HG03196 (cell line): ENCODE data around the gene MAPK6.
"Not testable (repeated sequence)": the region's sequence is repeated elsewhere in the genome, so short reads cannot be mapped to it uniquely, and the experiment has no call there.

Source experiments
- ATAC-seq: cut with Tn5 transposase; IDR thresholded peaks from one replicate; pipeline ENCODE4 v1.9.1; 2021; ENCODE audit not compliant: unreplicated experiment

The MAPK6 gene

GRCh38 chr15:52042051-52042851, 23.2 kb downstream of the MAPK6 start:
- ATAC-seq, result no peak

DNA sequence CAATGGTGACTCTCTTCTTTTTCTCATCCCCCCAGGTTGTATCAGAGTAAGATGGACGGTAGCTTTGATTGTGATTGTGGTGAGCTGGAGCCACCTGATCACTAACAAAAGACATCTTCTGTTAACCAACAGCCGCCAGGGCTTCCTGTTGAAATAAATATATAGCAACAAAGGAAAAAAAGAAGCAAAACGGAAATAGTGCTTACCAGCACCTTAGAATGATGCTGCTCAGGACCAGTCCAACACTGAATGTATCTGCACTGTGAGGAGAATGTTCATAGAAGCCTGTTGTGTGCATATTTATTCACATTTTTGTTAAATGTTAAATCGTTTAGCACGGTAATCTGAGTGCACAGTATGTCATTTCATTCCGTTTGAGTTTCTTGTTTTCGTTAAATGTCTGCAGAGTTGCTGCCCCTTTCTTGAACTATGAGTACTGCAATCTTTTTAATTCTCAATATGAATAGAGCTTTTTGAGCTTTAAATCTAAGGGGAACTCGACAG, 26.8 kb downstream of the MAPK6 start:
- not testable (repeated sequence) for ATAC-seq

DNA sequence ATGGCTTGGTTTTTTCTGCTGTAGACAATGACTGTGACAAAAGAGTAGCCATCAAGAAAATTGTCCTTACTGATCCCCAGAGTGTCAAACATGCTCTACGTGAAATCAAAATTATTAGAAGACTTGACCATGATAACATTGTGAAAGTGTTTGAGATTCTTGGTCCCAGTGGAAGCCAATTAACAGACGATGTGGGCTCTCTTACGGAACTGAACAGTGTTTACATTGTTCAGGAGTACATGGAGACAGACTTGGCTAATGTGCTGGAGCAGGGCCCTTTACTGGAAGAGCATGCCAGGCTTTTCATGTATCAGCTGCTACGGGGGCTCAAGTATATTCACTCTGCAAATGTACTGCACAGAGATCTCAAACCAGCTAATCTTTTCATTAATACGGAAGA, 27.5 kb downstream of the MAPK6 start:
- ATAC-seq, result not testable (repeated sequence)

DNA sequence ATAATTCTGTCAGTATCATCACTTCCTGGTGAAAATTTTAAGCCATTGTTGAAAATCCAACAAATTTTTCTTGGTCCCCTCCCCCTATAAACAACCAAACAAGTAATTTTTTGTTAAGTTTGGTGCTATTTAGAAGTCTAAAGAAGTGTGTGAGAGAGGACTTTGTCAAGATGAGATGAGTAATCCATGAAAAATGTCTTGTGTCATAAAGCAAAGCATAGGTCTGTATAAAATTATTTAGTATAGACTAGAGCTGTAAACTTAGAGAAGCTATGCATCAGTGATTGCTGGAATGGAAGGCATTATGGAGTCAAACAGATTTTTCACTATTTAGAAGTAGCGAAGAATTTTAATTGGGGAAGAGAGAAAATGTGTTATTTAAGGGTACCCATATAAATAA, 31.4 kb downstream of the MAPK6 start:
- ATAC-seq, result no peak

- ATAC-seq, result no peak
Measured at GRCh38 chr15:52052066-52052935, 33.3 kb downstream of the MAPK6 start.

DNA sequence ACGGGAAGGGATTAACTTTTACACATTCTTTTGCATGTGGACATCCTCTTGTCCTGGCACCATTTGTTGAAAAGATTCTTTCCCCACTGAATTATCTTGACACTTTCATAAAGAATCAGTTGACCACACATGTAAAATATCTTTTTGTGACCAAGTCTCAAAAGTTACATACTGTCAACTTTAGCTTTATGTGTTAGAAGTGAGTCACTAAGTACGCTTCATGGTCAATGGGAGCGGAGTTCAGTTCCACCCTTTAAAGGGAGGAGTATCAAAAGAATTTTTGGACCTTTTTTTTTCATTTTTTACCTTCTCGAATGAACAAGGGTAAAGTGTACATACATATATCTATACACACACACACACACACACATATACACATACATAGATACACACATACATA, 35.4 kb downstream of the MAPK6 start:
- ATAC-seq, result no peak

GRCh38 chr15:52054858-52055257, 35.8 kb downstream of the MAPK6 start:
- ATAC-seq, result not testable (repeated sequence)

DNA sequence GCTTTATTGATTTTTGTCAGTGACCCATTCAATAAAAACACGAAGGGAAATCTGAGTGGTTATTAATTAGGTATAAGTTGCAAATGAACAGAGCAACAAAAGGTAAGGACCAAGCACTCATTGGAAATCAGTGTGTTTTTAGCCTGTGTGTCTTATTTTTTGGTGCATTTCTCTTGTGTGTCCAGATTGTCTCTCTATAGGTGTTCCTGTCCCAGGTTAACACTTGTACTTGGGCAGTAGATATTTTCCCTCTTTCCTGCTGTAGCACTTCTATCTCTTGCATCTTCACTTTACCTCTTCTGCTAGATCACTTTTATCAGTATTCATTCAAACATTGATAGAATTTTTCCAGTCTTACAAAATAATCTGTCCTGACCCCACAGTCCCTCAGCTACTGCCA, 37.0 kb downstream of the MAPK6 start:
- no peak for ATAC-seq

GRCh38 chr15:52056496-52056895, 37.5 kb downstream of the MAPK6 start:
- ATAC-seq, result no peak

DNA sequence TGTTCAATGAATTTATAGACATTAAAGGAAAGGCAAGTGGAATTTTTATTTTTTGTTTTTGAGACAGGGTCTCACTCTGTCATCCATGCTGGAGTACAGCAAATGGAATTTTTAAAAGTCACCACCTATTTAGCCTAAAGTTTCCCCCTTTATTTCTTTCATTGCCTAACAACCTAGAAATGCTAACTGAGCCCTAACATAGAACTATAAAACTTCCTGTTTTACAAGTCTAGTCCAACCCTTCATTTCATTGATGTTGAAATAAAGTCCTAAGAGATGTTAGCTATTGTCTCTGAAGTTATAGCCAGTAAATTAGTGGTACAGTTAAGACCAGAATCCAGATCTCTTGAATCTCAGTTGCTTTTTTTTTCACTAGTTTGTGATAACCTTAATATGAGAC, 39.0 kb downstream of the MAPK6 start:
- ATAC-seq, result no peak

- no peak for ATAC-seq
Measured at GRCh38 chr15:52060501-52060900, 41.5 kb downstream of the MAPK6 start.

DNA sequence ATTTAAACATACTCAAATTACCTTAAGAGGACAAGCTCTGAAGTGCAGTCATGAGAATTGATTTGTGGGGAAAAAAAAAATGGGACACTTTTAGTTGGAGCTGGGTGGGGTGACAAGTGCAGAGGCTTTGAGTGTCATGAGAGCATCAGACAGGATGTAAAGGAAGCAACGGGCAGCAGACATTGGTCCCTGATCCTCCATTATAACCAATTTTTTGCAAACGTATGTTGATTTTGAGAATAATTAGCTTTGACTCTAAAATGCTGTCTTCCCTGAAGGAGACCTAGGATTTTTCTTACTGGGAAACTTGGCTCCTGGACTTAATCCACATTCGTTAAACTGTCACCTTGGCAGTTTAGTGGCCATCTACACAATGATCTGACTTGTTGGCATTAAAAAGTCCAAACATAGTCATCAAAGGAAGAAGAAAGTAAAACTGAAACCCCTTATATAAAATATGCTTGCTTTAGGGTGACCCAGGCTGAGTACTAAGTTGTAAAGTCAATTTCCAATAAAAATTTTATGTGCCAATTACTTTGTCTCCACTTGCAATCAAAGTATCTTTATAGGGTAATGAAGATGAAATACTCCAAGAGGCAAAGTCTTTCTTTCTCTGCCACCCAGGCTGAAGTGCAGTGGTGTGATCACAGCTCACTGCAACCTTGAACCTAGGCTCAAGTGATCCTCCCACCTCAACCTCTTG, 48.0 kb downstream of the MAPK6 start:
- ATAC-seq, result no peak

- no peak for ATAC-seq
Measured at GRCh38 chr15:52067545-52067926, 48.5 kb downstream of the MAPK6 start.

DNA sequence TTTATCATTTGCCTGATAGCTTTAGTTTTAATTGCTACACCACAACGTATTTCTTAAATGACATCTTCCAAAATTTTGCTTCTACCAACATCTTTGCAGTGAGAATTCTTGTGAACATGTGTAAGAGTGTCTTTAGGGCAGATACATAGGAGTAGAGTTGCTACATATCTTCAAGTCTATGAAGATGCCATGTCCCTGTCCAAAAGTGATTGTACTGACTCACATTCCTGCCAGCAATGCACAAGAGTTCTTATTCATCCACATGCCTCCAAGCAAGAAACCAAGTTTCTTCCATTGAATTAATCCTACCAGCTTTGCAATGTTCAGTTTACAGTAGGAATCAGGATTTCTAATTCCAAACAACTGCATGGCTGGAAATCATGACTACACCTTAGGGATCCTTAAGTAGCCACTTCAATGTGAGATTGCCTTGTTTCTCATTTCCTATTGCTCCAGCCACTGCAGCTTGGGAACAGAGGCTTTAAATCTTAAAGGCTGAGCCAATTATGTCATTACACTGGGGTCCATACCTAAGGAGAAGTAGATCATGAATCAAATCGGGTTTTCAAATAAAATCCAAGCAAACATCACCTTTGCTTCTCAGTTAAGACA, 49.1 kb downstream of the MAPK6 start:
- ATAC-seq, result no peak

GRCh38 chr15:52069559-52069958, 50.5 kb downstream of the MAPK6 start:
- no peak for ATAC-seq

- no peak for ATAC-seq
Measured at GRCh38 chr15:52071570-52071969, 52.6 kb downstream of the MAPK6 start.

DNA sequence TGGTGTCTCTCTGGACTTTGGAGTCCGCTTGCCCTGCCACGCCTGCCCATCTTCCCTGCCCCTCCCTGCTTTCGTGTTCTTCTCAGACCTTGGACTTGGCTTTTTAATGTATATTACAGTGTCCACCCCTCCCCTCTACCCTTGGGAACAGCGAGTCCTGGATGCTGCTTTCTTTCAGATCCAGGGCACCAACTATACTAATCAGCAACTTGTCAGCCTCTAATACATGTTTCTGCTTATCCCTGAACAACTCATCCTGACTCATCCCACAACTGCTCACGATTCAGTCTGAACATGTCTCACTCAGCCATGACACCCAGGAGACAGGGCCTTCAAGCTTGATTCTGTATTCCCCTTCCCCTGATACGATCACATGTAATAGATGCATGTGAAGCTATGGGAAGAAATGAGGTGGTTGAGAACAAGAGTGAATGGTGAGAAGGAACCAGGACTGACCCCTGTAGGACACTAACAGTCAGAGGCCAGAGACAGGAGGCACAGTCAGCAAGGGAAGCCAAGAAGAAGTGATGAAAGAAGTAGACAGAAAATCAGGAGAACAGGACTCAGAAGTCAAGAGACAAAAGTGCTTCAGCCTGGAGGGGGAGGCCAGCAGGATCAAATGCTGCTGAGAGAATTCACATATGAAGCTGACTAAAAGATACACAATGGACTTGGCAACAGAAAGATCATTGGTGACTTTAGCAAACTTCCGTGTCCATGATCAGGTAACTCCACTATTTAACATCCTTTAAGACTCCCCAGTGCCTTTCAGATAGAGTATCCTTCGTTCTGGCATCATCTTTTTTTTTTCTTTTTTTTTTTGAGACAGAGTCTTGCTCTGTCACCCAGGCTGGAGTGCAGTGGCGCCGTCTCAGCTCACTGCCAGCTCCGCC, 58.1 kb downstream of the MAPK6 start:
- peak; percentile 46 for ATAC-seq

DNA sequence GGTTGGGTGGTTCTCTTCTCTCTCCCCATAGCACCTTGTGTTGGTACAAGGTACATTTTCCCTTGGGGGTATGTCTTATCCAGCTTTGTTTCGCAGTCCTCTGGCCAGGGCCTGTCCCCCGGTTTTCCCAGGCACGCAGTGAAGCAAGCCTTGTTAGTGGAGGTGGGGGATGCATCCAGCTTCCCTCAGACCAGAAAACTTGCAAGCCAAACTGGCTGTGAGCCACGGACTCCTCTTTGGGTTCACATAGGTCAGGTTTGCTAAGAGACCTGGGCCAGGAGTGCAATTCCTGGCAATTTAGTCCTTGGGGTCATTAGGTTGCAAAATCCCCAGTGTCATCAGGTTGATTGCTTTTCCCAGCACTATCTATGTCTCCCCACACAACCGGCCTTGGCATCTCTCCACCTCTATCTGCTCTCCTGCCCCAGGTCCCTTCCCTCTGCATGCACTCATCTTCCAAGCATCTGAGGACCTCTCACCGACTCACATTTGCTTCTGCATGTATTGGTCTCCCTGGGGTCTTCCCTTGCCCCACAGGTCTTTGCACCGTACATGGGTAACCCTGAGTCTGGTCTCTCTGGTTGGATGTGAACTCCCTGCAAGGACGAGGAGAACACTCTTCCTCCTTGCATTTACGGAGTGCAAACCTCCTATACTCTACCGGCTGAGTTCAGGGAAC, 59.3 kb downstream of the MAPK6 start:
- ATAC-seq, result no peak
